ENCODE measurements around the gene NR2C2.

DNA sequence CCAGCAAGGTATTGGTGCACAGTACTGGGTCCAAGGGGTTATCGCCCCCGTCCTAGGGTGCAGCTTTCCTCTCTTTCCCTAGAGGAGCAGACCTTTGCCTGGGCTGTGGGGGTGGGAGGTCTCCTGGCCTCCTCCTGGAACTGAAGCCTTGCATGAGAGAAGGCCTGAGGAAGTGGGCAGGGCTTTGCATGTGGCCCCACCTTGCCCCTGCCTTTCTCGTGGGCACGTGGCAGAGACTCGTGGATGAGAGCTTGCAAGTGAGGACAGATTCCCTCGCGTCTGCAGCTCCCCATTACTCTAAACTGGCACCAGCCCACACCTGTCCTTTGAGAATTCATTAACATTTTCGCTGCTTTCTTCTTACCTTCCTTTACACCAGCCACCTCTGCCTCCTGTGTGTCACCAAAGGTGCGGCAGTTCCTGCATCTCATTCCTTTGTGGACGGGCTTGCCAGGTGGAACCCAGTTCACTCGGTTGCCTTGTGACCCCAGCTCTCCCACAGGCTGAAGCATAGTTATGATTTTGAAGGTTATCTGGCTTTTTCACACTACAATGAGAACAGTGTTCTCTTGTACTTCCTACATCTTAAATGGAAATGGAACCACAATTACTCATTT, 40.9 kb upstream of the NR2C2 start:
- TF ChIP-seq, protein P1, sequence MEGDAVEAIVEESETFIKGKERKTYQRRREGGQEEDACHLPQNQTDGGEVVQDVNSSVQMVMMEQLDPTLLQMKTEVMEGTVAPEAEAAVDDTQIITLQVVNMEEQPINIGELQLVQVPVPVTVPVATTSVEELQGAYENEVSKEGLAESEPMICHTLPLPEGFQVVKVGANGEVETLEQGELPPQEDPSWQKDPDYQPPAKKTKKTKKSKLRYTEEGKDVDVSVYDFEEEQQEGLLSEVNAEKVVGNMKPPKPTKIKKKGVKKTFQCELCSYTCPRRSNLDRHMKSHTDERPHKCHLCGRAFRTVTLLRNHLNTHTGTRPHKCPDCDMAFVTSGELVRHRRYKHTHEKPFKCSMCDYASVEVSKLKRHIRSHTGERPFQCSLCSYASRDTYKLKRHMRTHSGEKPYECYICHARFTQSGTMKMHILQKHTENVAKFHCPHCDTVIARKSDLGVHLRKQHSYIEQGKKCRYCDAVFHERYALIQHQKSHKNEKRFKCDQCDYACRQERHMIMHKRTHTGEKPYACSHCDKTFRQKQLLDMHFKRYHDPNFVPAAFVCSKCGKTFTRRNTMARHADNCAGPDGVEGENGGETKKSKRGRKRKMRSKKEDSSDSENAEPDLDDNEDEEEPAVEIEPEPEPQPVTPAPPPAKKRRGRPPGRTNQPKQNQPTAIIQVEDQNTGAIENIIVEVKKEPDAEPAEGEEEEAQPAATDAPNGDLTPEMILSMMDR (IDR thresholded peaks at IDR 0.05) = no peak
- TF ChIP-seq POLR2A (IDR thresholded peaks at IDR 0.05) = no peak
